A549 (cell line): ENCODE data around the gene KRTAP10-2.

Experiments
- BHLHE40 ChIP-seq: IDR thresholded peaks from 2 replicates; pipeline ENCODE4 v1.6.1; 2012; ENCODE audit warnings: low read depth, low read length, inconsistent platforms
- CBX2 ChIP-seq: fragments of 200-600 bp; sonication (generic); IDR thresholded peaks from 2 replicates; pipeline ENCODE4 v1.6.1; 2016; ENCODE audit warnings: low read depth, mild to moderate bottlenecking, borderline replicate concordance
- CEBPB ChIP-seq, 2 experiments: fragments of >200 bp in 1 of 2; sonication (Bioruptor Twin) in 1 of 2; formaldehyde crosslinking in 1 of 2; IDR thresholded peaks; 2 replicates each; pipeline ENCODE4 v1.6.1; 2012 to 2016
- CTCF ChIP-seq: fragments of >200 bp; sonication (Bioruptor Twin); formaldehyde crosslinking; IDR thresholded peaks from 3 replicates; pipeline ENCODE4 v1.5.1; 2016
- EP300 ChIP-seq, 2 experiments: fragments of >200 bp; sonication (Bioruptor Twin); formaldehyde crosslinking; IDR thresholded peaks; 2 replicates in 1 of 2; 3 replicates in 1 of 2; pipeline ENCODE4 v1.6.1; 2016 to 2017
- HDAC2 ChIP-seq: fragments of 200-600 bp; sonication (generic); IDR thresholded peaks from 2 replicates; pipeline ENCODE4 v1.6.1; 2016
- JUN ChIP-seq, 2 experiments: fragments of >200 bp; sonication (Bioruptor Twin); formaldehyde crosslinking; IDR thresholded peaks; 2 replicates in 1 of 2; 3 replicates in 1 of 2; pipeline ENCODE4 v1.6.1; 2016 to 2017
- MYC ChIP-seq: IDR thresholded peaks from 2 replicates; pipeline ENCODE4 v1.6.1; 2012; ENCODE audit warnings: mild to moderate bottlenecking, inconsistent platforms, low read length, improper control_type of control experiment, borderline replicate concordance
- RFX5 ChIP-seq: fragments of 450-650 bp; IDR thresholded peaks from 2 replicates; pipeline ENCODE4 v1.7.1; 2014; ENCODE audit warnings: antibody characterized with exemption, mild to moderate bottlenecking, moderate library complexity
- TP53 ChIP-seq: fragments of 250-450 bp; sonication (Bioruptor Pico); IDR thresholded peaks from 2 replicates; pipeline ENCODE4 v1.5.0; 2021; ENCODE audit warnings: mild to moderate bottlenecking, moderate library complexity

GRCh38 chr21:44581158-44581557 lies 29.9 kb upstream of the KRTAP10-2 start:
- TF ChIP-seq CBX2: no peak
- TF ChIP-seq EP300 (IDR thresholded peaks at IDR 0.05): no peak
- no peak for TF ChIP-seq RFX5
- no peak for TF ChIP-seq CEBPB (IDR thresholded peaks at IDR 0.05)
- no peak for TF ChIP-seq BHLHE40
- no peak for TF ChIP-seq TP53
- TF ChIP-seq JUN (IDR thresholded peaks at IDR 0.05): no peak
- no peak for TF ChIP-seq CTCF
- no peak for TF ChIP-seq HDAC2
- TF ChIP-seq MYC: no peak
